SK-N-SH (cell line): ENCODE data around the gene RBM7. TPM values are rescaled to one million over a fixed set of nuclear protein-coding genes. Genes with fewer than 3 reads are reported as not detected.

Experiments used
- CTCF ChIA-PET: fragments of 300-600, 350-600 bp; formaldehyde crosslinking; extraction: SDS; loops from one replicate; lab custom pipeline; 2021; lab: Yijun Ruan, JAX
- POLR2A ChIA-PET: fragments of 350-600 bp; sonication (Branson Sonifier 250); formaldehyde crosslinking; extraction: SDS; loops from one replicate; lab custom pipeline; 2020; ENCODE audit warnings: antibody characterized with exemption, inconsistent platforms; lab: Yijun Ruan, JAX
- DNase-seq: peaks from one replicate; pipeline ENCODE4 v3.0.0; 2012
- H2AFZ ChIP-seq: fragments of 200-600 bp; sonication (generic); 2 replicates; pipeline ENCODE4 v1.8.1; 2016; ENCODE audit warnings: antibody characterized with exemption, mild to moderate bottlenecking, low read depth
- H3F3A ChIP-seq: fragments of 200-600 bp; sonication (generic); replicated peaks from 2 replicates; pipeline ENCODE3; 2016; ENCODE audit warnings: antibody characterized with exemption, mild to moderate bottlenecking; ENCODE audit not compliant: insufficient read depth
- H3K27ac ChIP-seq, 2 experiments: fragments of 200-500 bp in 1 of 2; fragments of 200-600 bp in 1 of 2; sonication (Bioruptor generic) in 1 of 2; sonication (generic), shearing (Covaris generic) in 1 of 2; 2 replicates each; pipeline versions ENCODE4 v1.5.1 to v1.6.1; 2014 to 2016; ENCODE audit warnings: low read depth in 2 of 2, inconsistent platforms in 1 of 2, low read length in 1 of 2, mild to moderate bottlenecking in 1 of 2, mixed read lengths in 1 of 2
- H3K27me3 ChIP-seq: fragments of 200-600 bp; sonication (generic), shearing (Covaris generic); 2 replicates; pipeline ENCODE4 v1.6.1; 2016; ENCODE audit warnings: mixed run types; ENCODE audit not compliant: insufficient read depth
- H3K36me3 ChIP-seq, 2 experiments: fragments of 200-500 bp in 1 of 2; fragments of 200-600 bp in 1 of 2; sonication (Bioruptor generic) in 1 of 2; sonication (generic) in 1 of 2; replicated peaks in 1 of 2; 2 replicates each; pipeline versions ENCODE3 to v1.5.1; 2014 to 2016; ENCODE audit warnings: low read length in 1 of 2, mild to moderate bottlenecking in 1 of 2; ENCODE audit not compliant: insufficient read depth in 2 of 2, control insufficient read depth in 1 of 2
- H3K4me1 ChIP-seq, 2 experiments: fragments of 200-500 bp in 1 of 2; fragments of 200-600 bp in 1 of 2; sonication (Bioruptor generic) in 1 of 2; sonication (generic), shearing (Covaris generic) in 1 of 2; 2 replicates each; pipeline versions ENCODE4 v1.5.1 to v1.6.1; 2014 to 2016; ENCODE audit warnings: low read depth in 1 of 2, low read length in 1 of 2, mixed run types in 1 of 2; ENCODE audit not compliant: insufficient read depth in 2 of 2, control insufficient read depth in 1 of 2
- H3K4me2 ChIP-seq: fragments of 200-600 bp; sonication (generic), shearing (Covaris generic); 2 replicates; pipeline ENCODE4 v1.6.1; 2017; ENCODE audit warnings: mixed run types
- H3K4me3 ChIP-seq, 2 experiments: fragments of 200-500 bp in 1 of 2; fragments of 200-600 bp in 1 of 2; sonication (Bioruptor generic) in 1 of 2; sonication (generic), shearing (Covaris generic) in 1 of 2; 2 replicates each; pipeline versions ENCODE4 v1.5.1 to v1.8.1; 2014 to 2016; ENCODE audit warnings: low read depth in 2 of 2, inconsistent platforms in 1 of 2, low read length in 1 of 2, mild to moderate bottlenecking in 1 of 2, mixed read lengths in 1 of 2, moderate library complexity in 1 of 2
- H3K79me2 ChIP-seq: fragments of 200-600 bp; sonication (generic); 2 replicates; pipeline ENCODE4 v1.8.1; 2017; ENCODE audit warnings: mild to moderate bottlenecking; ENCODE audit not compliant: insufficient read depth
- H3K9ac ChIP-seq: fragments of 200-600 bp; sonication (generic); 2 replicates; pipeline ENCODE4 v1.6.1; 2017; ENCODE audit warnings: mixed run types
- H3K9me2 ChIP-seq: fragments of 200-600 bp; sonication (generic); 2 replicates; pipeline ENCODE4 v1.6.1; 2017; ENCODE audit warnings: mixed run types
- H3K9me3 ChIP-seq: fragments of 200-600 bp; sonication (generic); 2 replicates; pipeline ENCODE4 v1.6.1; 2017; ENCODE audit warnings: mixed run types, mild to moderate bottlenecking, moderate library complexity
- H4K20me1 ChIP-seq: fragments of 200-600 bp; sonication (generic); 2 replicates; pipeline ENCODE4 v1.6.1; 2017; ENCODE audit warnings: mild to moderate bottlenecking, mixed run types; ENCODE audit not compliant: insufficient read depth
- CHD2 ChIP-seq: fragments of 150-350 bp; IDR thresholded peaks from 2 replicates; pipeline ENCODE4 v1.6.1; 2018; ENCODE audit warnings: low read length; ENCODE audit not compliant: partially characterized antibody
- ELF1 ChIP-seq: IDR thresholded peaks from 2 replicates; pipeline ENCODE4 v1.4.0; 2012
- EP300 ChIP-seq, 2 experiments: IDR thresholded peaks; 2 replicates each; pipeline versions ENCODE4 v1.4.0 to v1.6.1; 2012; ENCODE audit warnings: borderline replicate concordance in 1 of 2, low read depth in 1 of 2, low read length in 1 of 2
- EZH2phosphoT487 ChIP-seq: fragments of 200-600 bp; sonication (generic); IDR thresholded peaks from 2 replicates; pipeline ENCODE4 v1.6.1; 2017; ENCODE audit warnings: low read depth, mixed run types, mild to moderate bottlenecking, antibody characterized with exemption, moderate library complexity, borderline replicate concordance
- FOSL2 ChIP-seq: IDR thresholded peaks from 2 replicates; pipeline ENCODE4 v1.4.0; 2012; ENCODE audit warnings: low read depth, mild to moderate bottlenecking, moderate library complexity, borderline replicate concordance
- FOXM1 ChIP-seq: IDR thresholded peaks from 2 replicates; pipeline ENCODE4 v1.4.0; 2012; ENCODE audit warnings: low read depth, mild to moderate bottlenecking
- GABPA ChIP-seq: IDR thresholded peaks from 2 replicates; pipeline ENCODE4 v1.4.0; 2012; ENCODE audit warnings: low read depth, mild to moderate bottlenecking
- GATA2 ChIP-seq: sonication (generic); formaldehyde crosslinking; IDR thresholded peaks from 2 replicates; pipeline ENCODE4 v1.5.0; 2020; ENCODE audit warnings: mild to moderate bottlenecking, missing genetic modification reagents
- JUND ChIP-seq: IDR thresholded peaks from 2 replicates; pipeline ENCODE4 v1.4.0; 2012
- MEF2A ChIP-seq: IDR thresholded peaks from 2 replicates; pipeline ENCODE4 v1.4.0; 2012; ENCODE audit warnings: low read depth, borderline replicate concordance
- NFIC ChIP-seq: IDR thresholded peaks from 2 replicates; pipeline ENCODE4 v1.4.0; 2012; ENCODE audit warnings: borderline replicate concordance
- NRF1 ChIP-seq: IDR thresholded peaks from 2 replicates; pipeline ENCODE4 v1.6.1; 2012; ENCODE audit warnings: low read depth, mild to moderate bottlenecking, low read length
- POLR2AphosphoS5 ChIP-seq: IDR thresholded peaks from 2 replicates; pipeline ENCODE4 v1.6.1; 2012; ENCODE audit warnings: low read depth, low read length
- RAD21 ChIP-seq: IDR thresholded peaks from 2 replicates; pipeline ENCODE4 v1.6.1; 2012; ENCODE audit warnings: mild to moderate bottlenecking, low read length
- RFX5 ChIP-seq: IDR thresholded peaks from 2 replicates; pipeline ENCODE4 v1.6.1; 2012; ENCODE audit warnings: mild to moderate bottlenecking, improper control_type of control experiment, low read length
- RXRA ChIP-seq: IDR thresholded peaks from 2 replicates; pipeline ENCODE4 v1.4.0; 2012; ENCODE audit warnings: low read depth, mild to moderate bottlenecking, borderline replicate concordance
- SIN3A ChIP-seq: IDR thresholded peaks from 2 replicates; pipeline ENCODE4 v1.6.1; 2012; ENCODE audit warnings: low read depth, mild to moderate bottlenecking, low read length, moderate library complexity, borderline replicate concordance
- YY1 ChIP-seq: IDR thresholded peaks from 2 replicates; pipeline ENCODE4 v1.4.0; 2012; ENCODE audit warnings: low read depth, mild to moderate bottlenecking
- WGBS: methylation state at CpG from one replicate; pipeline ENCODE4 v1.1.6; 2017; ENCODE audit warnings: low lambda C conversion rate; 5-methylcytosine and 5-hydroxymethylcytosine counted together
- polyA plus RNA-seq, 3 experiments: library from polyadenylated mRNA; depleted of rRNA; stranded (reverse); fragments of >200 nt; gene quantifications; 2 replicates each; pipeline ENCODE4 v1.2.3, GENCODE V29; 2012
- TF ChIP-seq, protein P1 (sequence below): IDR thresholded peaks from 2 replicates; pipeline ENCODE4 v1.6.1; 2012; ENCODE audit warnings: mild to moderate bottlenecking, low read depth, low read length, moderate library complexity
- TF ChIP-seq, protein P2 (sequence below): fragments of 150-350 bp; IDR thresholded peaks from 2 replicates; pipeline ENCODE4 v1.6.1; 2016; ENCODE audit warnings: mild to moderate bottlenecking, low read depth, low read length
- TF ChIP-seq, protein P3 (sequence below): IDR thresholded peaks from 2 replicates; pipeline ENCODE4 v1.4.0; 2012; ENCODE audit warnings: low read depth, borderline replicate concordance

Gene RBM7
- polyA plus RNA-seq, 1 of the 3 experiments (the other 2 are of a cell fraction): 19.5 TPM

DNA sequence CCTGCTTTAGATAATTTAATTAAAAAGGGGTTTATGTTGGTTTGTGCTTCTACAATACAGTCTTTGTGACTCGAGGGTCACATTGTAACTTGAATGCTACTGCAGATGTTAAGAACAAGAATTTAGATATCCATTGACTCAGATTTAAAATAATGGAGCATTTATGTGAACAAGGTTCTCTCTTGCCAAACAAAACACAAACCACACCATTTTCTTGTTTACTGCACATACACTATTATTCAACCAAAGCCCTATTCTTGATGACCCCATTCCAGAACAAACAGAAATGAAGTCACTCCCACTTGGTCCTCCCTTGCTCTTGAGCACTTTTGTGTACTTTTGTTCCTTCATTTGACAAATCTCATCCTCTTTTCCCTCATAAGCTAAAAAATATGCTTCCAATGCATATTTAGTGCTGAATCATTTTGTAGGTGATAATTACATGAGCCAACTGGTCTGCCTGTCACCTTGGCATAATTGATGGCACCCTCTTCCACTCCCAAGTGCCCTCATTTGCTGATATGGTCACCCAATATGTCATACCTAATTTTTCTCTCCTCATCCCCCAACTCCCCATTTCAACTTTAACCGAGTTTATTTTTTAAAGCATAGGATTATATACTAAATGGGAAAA is 3.0 kb upstream of the RBM7 start:
- Histone ChIP-seq H3K36me3 (peaks cover 0 to 1% of the 10 kb centered on the region in 2 experiments), H3K9ac (no peak overlapping the region), H3K9me2 (no peaks in the 10 kb centered on the region), H3K27ac (no peak overlapping the region), H3K4me1 (peaks cover 7 to 30% of the 10 kb centered on the region in 2 experiments; a peak in 3 of 4 replicates), H4K20me1 (no peaks in the 10 kb centered on the region; the same call in 1 of the 2 replicates), H3F3A (peaks cover 12% of the 10 kb centered on the region), H2AFZ (no peak overlapping the region), H3K9me3 (no peaks in the 10 kb centered on the region), H3K4me2 (no peak overlapping the region), H3K4me3 (no peak overlapping the region), H3K79me2 (peaks cover 44% of the 10 kb centered on the region)
- WGBS: 50% methylated on average over 2 of the region's 2 CpGs
- DNase-seq: no peak
- ChIA-PET CTCF (interaction anchor here (0.9 to 1.6 kb wide), 2 partner anchors 11 to 57 kb away, joined by 3 to 4 read pairs; no protein-coding TSS in a partner anchor), POLR2A (no interaction called here)
- TF ChIP-seq NFIC: no peak
- TF ChIP-seq GATA2: no peak
- no peak for TF ChIP-seq GABPA
- no peak for TF ChIP-seq JUND
- no peak for TF ChIP-seq RAD21
- no peak for TF ChIP-seq RXRA
- TF ChIP-seq POLR2AphosphoS5: no peak
- TF ChIP-seq FOSL2: no peak
- no peak for TF ChIP-seq EP300 (IDR thresholded peaks at IDR 0.05; ENCODE audit: borderline replicate concordance in 1 of 2, low read depth in 1 of 2, low read length in 1 of 2)
- no peak for TF ChIP-seq MEF2A
- TF ChIP-seq, protein P1, sequence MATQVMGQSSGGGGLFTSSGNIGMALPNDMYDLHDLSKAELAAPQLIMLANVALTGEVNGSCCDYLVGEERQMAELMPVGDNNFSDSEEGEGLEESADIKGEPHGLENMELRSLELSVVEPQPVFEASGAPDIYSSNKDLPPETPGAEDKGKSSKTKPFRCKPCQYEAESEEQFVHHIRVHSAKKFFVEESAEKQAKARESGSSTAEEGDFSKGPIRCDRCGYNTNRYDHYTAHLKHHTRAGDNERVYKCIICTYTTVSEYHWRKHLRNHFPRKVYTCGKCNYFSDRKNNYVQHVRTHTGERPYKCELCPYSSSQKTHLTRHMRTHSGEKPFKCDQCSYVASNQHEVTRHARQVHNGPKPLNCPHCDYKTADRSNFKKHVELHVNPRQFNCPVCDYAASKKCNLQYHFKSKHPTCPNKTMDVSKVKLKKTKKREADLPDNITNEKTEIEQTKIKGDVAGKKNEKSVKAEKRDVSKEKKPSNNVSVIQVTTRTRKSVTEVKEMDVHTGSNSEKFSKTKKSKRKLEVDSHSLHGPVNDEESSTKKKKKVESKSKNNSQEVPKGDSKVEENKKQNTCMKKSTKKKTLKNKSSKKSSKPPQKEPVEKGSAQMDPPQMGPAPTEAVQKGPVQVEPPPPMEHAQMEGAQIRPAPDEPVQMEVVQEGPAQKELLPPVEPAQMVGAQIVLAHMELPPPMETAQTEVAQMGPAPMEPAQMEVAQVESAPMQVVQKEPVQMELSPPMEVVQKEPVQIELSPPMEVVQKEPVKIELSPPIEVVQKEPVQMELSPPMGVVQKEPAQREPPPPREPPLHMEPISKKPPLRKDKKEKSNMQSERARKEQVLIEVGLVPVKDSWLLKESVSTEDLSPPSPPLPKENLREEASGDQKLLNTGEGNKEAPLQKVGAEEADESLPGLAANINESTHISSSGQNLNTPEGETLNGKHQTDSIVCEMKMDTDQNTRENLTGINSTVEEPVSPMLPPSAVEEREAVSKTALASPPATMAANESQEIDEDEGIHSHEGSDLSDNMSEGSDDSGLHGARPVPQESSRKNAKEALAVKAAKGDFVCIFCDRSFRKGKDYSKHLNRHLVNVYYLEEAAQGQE: no peak
- no peak for TF ChIP-seq SIN3A
- TF ChIP-seq, all 33 proteins: peak for 0
- H3K27me3 ChIP-seq: no peaks in the 10 kb centered on the region

DNA sequence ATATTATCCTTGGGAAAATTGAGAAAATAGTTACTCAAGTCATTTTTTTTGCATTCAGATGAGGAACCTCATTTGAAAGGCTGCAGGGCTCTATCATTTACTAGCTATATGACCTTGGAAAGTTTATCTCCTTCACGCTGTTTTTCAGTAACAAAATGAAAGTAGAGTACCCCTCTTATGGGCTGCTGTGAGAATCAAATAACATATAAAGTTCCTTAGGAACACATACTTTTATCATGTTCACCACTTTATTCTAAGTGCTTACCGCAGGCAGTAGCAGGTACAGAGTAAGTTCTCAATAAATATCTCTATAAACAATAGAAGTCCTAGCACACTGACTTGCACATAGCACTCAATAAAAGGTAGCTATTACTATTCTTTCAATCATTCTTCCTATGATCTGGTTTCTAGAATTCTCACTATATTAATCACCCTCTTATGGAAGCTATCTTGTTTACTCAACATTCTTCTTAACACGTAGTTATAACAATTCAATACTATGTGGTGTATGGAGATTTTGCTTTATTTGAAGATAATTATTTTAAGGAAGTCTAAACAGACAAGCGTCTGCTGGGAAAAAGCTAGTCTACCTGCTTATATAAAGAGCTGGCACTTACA is 2.1 kb upstream of the RBM7 start:
- POLR2A ChIA-PET: no interaction called here
- WGBS: 95% methylated on average over 4 of the region's 4 CpGs
- TF ChIP-seq RFX5 (no peak), FOXM1 (no peak), EZH2phosphoT487 (no peak), EP300 (IDR thresholded peaks at IDR 0.05; ENCODE audit: borderline replicate concordance in 1 of 2, low read depth in 1 of 2, low read length in 1 of 2) (no peak), CHD2 (no peak), GABPA (no peak), RAD21 (no peak), ELF1 (no peak), JUND (no peak), YY1 (no peak), NRF1 (no peak), GATA2 (no peak), RXRA (no peak), MEF2A (no peak)
- TF ChIP-seq, protein P2, sequence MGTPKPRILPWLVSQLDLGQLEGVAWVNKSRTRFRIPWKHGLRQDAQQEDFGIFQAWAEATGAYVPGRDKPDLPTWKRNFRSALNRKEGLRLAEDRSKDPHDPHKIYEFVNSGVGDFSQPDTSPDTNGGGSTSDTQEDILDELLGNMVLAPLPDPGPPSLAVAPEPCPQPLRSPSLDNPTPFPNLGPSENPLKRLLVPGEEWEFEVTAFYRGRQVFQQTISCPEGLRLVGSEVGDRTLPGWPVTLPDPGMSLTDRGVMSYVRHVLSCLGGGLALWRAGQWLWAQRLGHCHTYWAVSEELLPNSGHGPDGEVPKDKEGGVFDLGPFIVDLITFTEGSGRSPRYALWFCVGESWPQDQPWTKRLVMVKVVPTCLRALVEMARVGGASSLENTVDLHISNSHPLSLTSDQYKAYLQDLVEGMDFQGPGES: no peak
- TF ChIP-seq, protein P3, sequence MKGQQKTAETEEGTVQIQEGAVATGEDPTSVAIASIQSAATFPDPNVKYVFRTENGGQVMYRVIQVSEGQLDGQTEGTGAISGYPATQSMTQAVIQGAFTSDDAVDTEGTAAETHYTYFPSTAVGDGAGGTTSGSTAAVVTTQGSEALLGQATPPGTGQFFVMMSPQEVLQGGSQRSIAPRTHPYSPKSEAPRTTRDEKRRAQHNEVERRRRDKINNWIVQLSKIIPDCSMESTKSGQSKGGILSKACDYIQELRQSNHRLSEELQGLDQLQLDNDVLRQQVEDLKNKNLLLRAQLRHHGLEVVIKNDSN: no peak

More for the DNA sequence above, 2.1 kb upstream of the RBM7 start:
- H3F3A ChIP-seq: peaks cover 9% of the 10 kb centered on the region
- peaks cover 7 to 11% of the 10 kb centered on the region in 2 experiments for H3K36me3 ChIP-seq
- H3K4me3 ChIP-seq: no peak overlapping the region
- H2AFZ ChIP-seq: no peak overlapping the region
- CTCF ChIA-PET: interaction anchor here (1.6 kb wide), 1 partner anchor 58 kb away, joined by 4 read pairs; no protein-coding TSS in a partner anchor
- peaks cover 7 to 23% of the 10 kb centered on the region in 2 experiments; a peak in 3 of 4 replicates for H3K4me1 ChIP-seq
- no peak for DNase-seq
- H3K4me2 ChIP-seq: peak overlapping the region; percentile 79
- no peaks in the 10 kb centered on the region for H3K9me2 ChIP-seq
- H3K79me2 ChIP-seq: peaks cover 53% of the 10 kb centered on the region
- peak overlapping the region; percentile 98; the same call in 1 of the 2 replicates for H3K9ac ChIP-seq
- peaks cover 3% of the 10 kb centered on the region; the same call in 1 of the 2 replicates for H4K20me1 ChIP-seq
- no peaks in the 10 kb centered on the region for H3K9me3 ChIP-seq
- H3K27ac ChIP-seq: no peak overlapping the region
- H3K27me3 ChIP-seq: no peaks in the 10 kb centered on the region
